ENCODE results near the gene PIEZO2.

- TF ChIP-seq POLR2A (IDR thresholded peaks at IDR 0.05) (no peak), CTCF (IDR thresholded peaks at IDR 0.05) (no peak), EP300 (IDR thresholded peaks at IDR 0.05) (no peak)
These were observed 302.0 kb downstream of the PIEZO2 start for GRCh38 chr18:10847408-10847790.

Measured in ovary (tissue), 3 donors.